GM10248 (cell line): ENCODE results near the gene CTXND1.

Experiments
- CTCF ChIA-PET: fragments of 300-600 bp; sonication (Branson Sonifier 250); formaldehyde crosslinking; extraction: SDS; loops from one replicate; lab custom pipeline; 2021; ENCODE audit warnings: antibody characterized with exemption; lab: Yijun Ruan, JAX
- POLR2A ChIA-PET: fragments of 350-650 bp; sonication (Branson Sonifier 250); formaldehyde crosslinking; extraction: SDS; loops from one replicate; lab custom pipeline; 2020; ENCODE audit warnings: antibody characterized with exemption; lab: Yijun Ruan, JAX
- DNase-seq: peaks from one replicate; pipeline ENCODE4 v3.0.0; 2012; ENCODE audit errors: extremely low spot score
- TF ChIP-seq, protein P1 (sequence below): IDR thresholded peaks from 2 replicates; pipeline ENCODE4 v1.5.1; 2012; ENCODE audit warnings: mild to moderate bottlenecking, low read depth; ENCODE audit errors: extremely low read depth, missing control alignments, control extremely low read depth

Gene CTXND1

DNA sequence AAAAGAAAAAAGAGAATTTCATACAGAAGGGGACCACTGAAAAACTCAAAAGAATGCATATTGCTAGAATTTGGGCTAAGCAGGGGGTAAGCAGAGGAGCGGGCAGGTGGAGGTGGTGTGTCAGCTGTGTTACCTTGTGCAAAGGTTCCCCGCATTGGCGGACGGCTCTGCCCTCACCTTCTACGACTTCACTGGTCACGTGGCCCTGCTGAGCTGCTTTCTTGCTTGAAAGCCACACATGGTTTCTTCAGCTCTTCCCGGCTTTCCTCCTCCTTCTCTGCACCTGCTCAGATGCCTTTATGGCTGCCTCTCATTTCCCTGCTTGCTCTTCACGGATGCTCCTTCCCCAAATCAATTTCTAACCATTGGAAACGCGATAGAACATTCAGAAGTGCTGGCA, 68.7 kb downstream of the CTXND1 start:
- DNase-seq, result no peak
- TF ChIP-seq, protein P1, sequence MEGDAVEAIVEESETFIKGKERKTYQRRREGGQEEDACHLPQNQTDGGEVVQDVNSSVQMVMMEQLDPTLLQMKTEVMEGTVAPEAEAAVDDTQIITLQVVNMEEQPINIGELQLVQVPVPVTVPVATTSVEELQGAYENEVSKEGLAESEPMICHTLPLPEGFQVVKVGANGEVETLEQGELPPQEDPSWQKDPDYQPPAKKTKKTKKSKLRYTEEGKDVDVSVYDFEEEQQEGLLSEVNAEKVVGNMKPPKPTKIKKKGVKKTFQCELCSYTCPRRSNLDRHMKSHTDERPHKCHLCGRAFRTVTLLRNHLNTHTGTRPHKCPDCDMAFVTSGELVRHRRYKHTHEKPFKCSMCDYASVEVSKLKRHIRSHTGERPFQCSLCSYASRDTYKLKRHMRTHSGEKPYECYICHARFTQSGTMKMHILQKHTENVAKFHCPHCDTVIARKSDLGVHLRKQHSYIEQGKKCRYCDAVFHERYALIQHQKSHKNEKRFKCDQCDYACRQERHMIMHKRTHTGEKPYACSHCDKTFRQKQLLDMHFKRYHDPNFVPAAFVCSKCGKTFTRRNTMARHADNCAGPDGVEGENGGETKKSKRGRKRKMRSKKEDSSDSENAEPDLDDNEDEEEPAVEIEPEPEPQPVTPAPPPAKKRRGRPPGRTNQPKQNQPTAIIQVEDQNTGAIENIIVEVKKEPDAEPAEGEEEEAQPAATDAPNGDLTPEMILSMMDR, result no peak
- CTCF ChIA-PET, result no interaction called here
- POLR2A ChIA-PET, result no interaction called here

DNA sequence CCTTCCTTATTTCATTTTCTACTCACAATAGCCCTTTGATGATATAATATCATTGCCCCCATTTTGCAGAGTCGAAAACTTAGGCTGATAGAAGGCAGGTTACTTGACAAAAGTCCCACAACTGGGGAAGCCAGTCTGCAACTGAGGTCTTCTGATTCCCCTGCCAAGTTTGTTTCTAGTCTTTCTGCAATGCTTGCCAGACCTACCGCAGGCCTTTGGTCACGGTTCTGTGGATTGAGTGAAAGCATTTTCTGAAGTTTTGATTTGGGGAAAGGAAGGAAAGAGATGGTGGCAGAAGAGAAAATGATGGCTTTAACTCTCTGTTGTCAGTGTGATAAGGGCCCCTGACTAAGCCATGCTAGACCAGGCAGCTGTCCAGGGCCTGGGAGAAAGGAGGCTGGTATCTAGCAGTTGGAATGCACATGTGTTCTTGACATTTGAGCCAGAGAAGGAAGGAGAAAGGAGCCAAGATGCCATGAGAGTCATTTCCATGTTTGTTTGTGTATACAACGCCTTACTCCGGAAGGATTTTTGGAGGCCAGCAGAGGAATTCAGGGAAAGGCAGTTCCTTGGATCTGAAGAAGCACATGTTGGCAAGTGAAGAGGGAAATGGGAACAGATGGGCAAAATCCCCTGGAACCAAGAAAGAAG, 69.3 kb downstream of the CTXND1 start:
- TF ChIP-seq, protein P1, result no peak
- no peak for DNase-seq
- CTCF ChIA-PET, result interaction anchor here (1.8 kb wide), 1 partner anchor 11 kb away, joined by 5 read pairs; no protein-coding TSS in a partner anchor
- POLR2A ChIA-PET, result no interaction called here

DNA sequence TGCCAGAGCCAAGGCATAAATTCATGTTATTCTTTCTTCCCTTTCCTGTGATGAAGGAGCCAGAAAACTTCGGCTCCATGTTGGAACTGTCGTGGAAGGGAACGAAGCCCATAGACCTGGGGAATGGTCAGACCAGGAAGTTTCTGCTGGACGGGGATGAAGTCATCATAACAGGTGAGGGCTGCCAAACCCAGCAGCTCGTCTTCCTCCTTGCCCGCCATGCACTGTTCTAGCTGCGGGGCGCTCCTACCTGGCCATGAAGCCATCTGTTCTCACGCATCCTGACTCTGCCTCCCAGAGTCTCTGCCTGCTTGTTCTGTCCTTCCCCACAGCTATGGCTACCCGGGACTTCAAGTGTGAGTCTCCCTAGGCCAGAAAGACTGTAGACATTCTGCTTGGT, 71.0 kb downstream of the CTXND1 start:
- POLR2A ChIA-PET, result no interaction called here
- TF ChIP-seq, protein P1, result no peak
- CTCF ChIA-PET, result interaction anchor here (1.8 kb wide), 1 partner anchor 9 kb away, joined by 5 read pairs; no protein-coding TSS in a partner anchor
- DNase-seq, result no peak

DNA sequence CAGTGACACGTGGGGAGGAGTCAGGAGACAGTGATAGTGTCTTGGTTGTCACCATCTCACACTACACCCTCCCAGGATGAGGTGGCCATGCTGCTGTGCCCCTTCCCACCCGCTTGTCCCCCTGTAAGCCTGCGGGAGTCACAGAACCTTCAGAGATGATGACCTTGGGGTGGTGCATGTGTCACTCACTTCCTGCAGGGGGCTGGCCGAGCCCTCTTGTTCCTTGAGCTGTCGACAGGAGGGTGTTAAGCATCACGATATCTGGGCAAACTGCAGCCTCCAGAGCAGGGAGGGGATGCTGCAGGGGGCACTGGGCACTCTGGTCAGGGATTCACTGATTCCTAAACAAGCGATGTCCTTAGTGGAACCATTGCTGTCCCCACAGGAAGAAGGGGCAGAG, 71.5 kb downstream of the CTXND1 start:
- TF ChIP-seq, protein P1, result no peak
- CTCF ChIA-PET, result no interaction called here
- POLR2A ChIA-PET, result no interaction called here
- no peak for DNase-seq

DNA sequence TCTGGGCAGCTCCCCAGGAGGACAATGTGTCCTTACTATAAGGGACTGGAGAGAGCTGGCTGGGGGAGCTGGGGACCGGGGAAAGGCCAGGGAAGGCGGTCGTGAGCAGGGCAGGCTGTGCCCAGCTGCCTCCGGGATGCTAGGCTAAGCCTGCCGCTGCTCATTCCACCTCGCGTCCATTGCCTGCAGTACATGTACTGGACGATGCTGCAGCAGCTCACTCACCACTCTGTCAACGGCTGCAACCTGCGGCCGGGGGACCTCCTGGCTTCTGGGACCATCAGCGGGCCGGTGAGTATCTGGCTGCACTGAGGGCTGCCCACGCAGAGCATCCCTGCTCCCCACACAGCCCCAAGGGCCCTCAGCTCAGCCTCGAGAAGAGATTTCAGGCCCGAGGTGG, 72.1 kb downstream of the CTXND1 start:
- TF ChIP-seq, protein P1, result no peak
- ChIA-PET POLR2A (no interaction called here), CTCF (no interaction called here)
- DNase-seq, result no peak

DNA sequence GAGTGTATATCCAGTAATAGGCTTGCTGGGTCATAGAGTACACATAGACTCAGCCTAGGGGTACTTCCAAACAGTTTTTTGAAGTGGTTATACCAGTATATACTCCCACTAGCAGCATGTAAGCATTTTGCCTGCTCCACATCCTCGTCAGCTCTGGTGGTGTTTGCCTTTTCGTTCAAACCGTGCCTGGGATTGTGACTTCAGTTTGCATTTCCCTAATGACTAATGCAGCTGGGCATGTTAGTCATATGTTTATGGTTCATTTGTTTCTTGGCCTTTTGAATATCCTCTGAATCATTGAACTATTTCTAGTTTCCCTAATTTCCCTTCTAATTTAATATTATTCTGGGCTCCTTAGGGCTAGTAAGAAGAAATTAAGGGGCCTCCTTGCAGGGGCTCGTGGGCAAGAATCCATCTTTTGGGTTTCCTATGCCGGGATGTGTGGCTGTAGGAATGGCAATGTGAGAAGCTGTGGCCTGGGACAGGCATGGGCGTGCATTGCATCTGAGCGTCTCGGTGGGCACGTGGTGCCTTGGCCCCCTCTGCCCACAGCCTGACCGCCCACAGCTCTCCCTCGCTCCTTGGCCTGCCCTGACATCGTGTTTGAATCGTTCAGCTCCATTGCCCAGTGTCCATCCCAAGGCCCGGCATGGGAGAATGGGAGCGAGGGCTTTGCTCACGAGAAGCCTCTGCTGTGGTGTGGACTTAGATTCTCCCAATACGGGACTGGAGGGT, 72.8 kb downstream of the CTXND1 start:
- TF ChIP-seq, protein P1, result no peak
- ChIA-PET POLR2A (no interaction called here), CTCF (no interaction called here)
- no peak for DNase-seq
